H9 (cell line): ENCODE results near the gene SDK2. TPM values are rescaled to one million over a fixed set of nuclear protein-coding genes. Genes with fewer than 3 reads are reported as not detected.
A peak's percentile ranks its signal among the peaks of the same experiment; 100 is the strongest.

Experiments used
- DNase-seq: peaks from one replicate; pipeline ENCODE4 v3.0.0-alpha.2; 2017
- H2AFZ ChIP-seq: one replicate; pipeline ENCODE4 v1.6.1; 2013; ENCODE audit warnings: mild to moderate bottlenecking, low read length, control low read depth, moderate library complexity
- H2AK5ac ChIP-seq: 2 replicates; pipeline ENCODE4 v1.6.1; 2013; ENCODE audit warnings: low read length, control low read depth, mixed read lengths; ENCODE audit not compliant: insufficient read length
- H2BK120ac ChIP-seq: one replicate; pipeline ENCODE4 v1.6.1; 2013; ENCODE audit warnings: low read depth, mild to moderate bottlenecking, low read length, control low read depth, inconsistent platforms; ENCODE audit not compliant: poor library complexity, severe bottlenecking
- H2BK12ac ChIP-seq: 2 replicates; pipeline ENCODE4 v1.6.1; 2013; ENCODE audit warnings: low read length, control low read depth, mixed read lengths, low read depth; ENCODE audit not compliant: insufficient read length
- H2BK15ac ChIP-seq: 2 replicates; pipeline ENCODE4 v1.6.1; 2013; ENCODE audit warnings: low read depth, low read length, control low read depth
- H2BK20ac ChIP-seq: one replicate; pipeline ENCODE4 v1.6.1; 2013; ENCODE audit warnings: low read depth, mild to moderate bottlenecking, low read length, control low read depth, inconsistent platforms; ENCODE audit not compliant: poor library complexity, severe bottlenecking
- H2BK5ac ChIP-seq: 2 replicates; pipeline ENCODE4 v1.6.1; 2013; ENCODE audit warnings: low read length, control low read depth, mixed read lengths; ENCODE audit not compliant: insufficient read length
- H3K14ac ChIP-seq: 2 replicates; pipeline ENCODE4 v1.6.1; 2013; ENCODE audit warnings: low read length, control low read depth; ENCODE audit not compliant: insufficient read depth
- H3K18ac ChIP-seq: 2 replicates; pipeline ENCODE4 v1.6.1; 2013; ENCODE audit warnings: low read depth, mild to moderate bottlenecking, mixed read lengths, low read length, control low read depth; ENCODE audit not compliant: insufficient read length
- H3K23ac ChIP-seq: 2 replicates; pipeline ENCODE4 v1.6.1; 2013; ENCODE audit warnings: low read length, control low read depth, mixed read lengths, low read depth; ENCODE audit not compliant: insufficient read length
- H3K23me2 ChIP-seq: 2 replicates; pipeline ENCODE4 v1.6.1; 2013; ENCODE audit warnings: low read depth, mild to moderate bottlenecking, mixed read lengths, low read length, control low read depth; ENCODE audit not compliant: insufficient read length, poor library complexity, severe bottlenecking
- H3K27ac ChIP-seq: 2 replicates; pipeline ENCODE4 v1.5.1; 2013; ENCODE audit warnings: low read length, control low read depth, mixed read lengths, low read depth; ENCODE audit not compliant: insufficient read length
- H3K27me3 ChIP-seq: 2 replicates; pipeline ENCODE4 v1.6.1; 2013; ENCODE audit warnings: low read length, control low read depth, inconsistent platforms; ENCODE audit not compliant: insufficient read depth
- H3K4ac ChIP-seq: 2 replicates; pipeline ENCODE4 v1.6.1; 2013; ENCODE audit warnings: low read depth, mild to moderate bottlenecking, control low read depth, inconsistent platforms, low read length, moderate library complexity
- H3K4me1 ChIP-seq: 2 replicates; pipeline ENCODE4 v1.6.1; 2013; ENCODE audit warnings: low read length, control low read depth, inconsistent platforms; ENCODE audit not compliant: insufficient read depth
- H3K4me2 ChIP-seq: 2 replicates; pipeline ENCODE4 v1.6.1; 2013; ENCODE audit warnings: low read length, control low read depth, mixed read lengths; ENCODE audit not compliant: insufficient read length, insufficient read depth
- H3K56ac ChIP-seq: 2 replicates; pipeline ENCODE4 v1.6.1; 2013; ENCODE audit warnings: low read depth, mild to moderate bottlenecking, mixed read lengths, low read length, control low read depth; ENCODE audit not compliant: insufficient read length
- H3K79me1 ChIP-seq: 2 replicates; pipeline ENCODE4 v1.6.1; 2013; ENCODE audit warnings: low read depth, mild to moderate bottlenecking, moderate library complexity, low read length, control low read depth, inconsistent platforms; ENCODE audit not compliant: insufficient read depth, poor library complexity, severe bottlenecking
- H3K79me2 ChIP-seq: 2 replicates; pipeline ENCODE4 v1.6.1; 2013; ENCODE audit warnings: low read length, control low read depth, inconsistent platforms; ENCODE audit not compliant: insufficient read depth
- H3K9ac ChIP-seq: 2 replicates; pipeline ENCODE4 v1.6.1; 2013; ENCODE audit warnings: low read length, control low read depth, mixed read lengths; ENCODE audit not compliant: insufficient read length; ENCODE audit errors: extremely low read depth
- H3K9me3 ChIP-seq: one replicate; pipeline ENCODE4 v1.6.1; 2013; ENCODE audit warnings: low read depth, low read length, inconsistent platforms; ENCODE audit not compliant: control insufficient read depth
- H3T11ph ChIP-seq: one replicate; pipeline ENCODE4 v1.6.1; 2013; ENCODE audit warnings: mild to moderate bottlenecking, low read length, control low read depth, inconsistent platforms
- H4K20me1 ChIP-seq: one replicate; pipeline ENCODE4 v1.6.1; 2013; ENCODE audit not compliant: control insufficient read depth, insufficient read length, insufficient read depth
- H4K5ac ChIP-seq: 2 replicates; pipeline ENCODE4 v1.6.1; 2013; ENCODE audit warnings: low read depth, mild to moderate bottlenecking, mixed read lengths, low read length, control low read depth; ENCODE audit not compliant: insufficient read length
- H4K8ac ChIP-seq: replicated peaks from 2 replicates; pipeline ENCODE4 v1.6.1; 2013; ENCODE audit warnings: low read length, control low read depth, mixed read lengths, low read depth; ENCODE audit not compliant: insufficient read length
- H4K91ac ChIP-seq: 2 replicates; pipeline ENCODE4 v1.6.1; 2013; ENCODE audit warnings: low read depth, mild to moderate bottlenecking, moderate library complexity, mixed read lengths, low read length, control low read depth; ENCODE audit not compliant: insufficient read length
- H3K27ac Mint-ChIP-seq, 3 experiments: 2 replicates in 2 of 3; 3 replicates in 1 of 3; pipeline ENCODE4 v1.8.0; 2020 to 2021; ENCODE audit warnings: mixed read lengths in 3 of 3, mild to moderate bottlenecking in 1 of 3, moderate library complexity in 1 of 3
- H3K27me3 Mint-ChIP-seq: 2 replicates; pipeline ENCODE4 v1.8.0; 2021; ENCODE audit warnings: low read depth, mild to moderate bottlenecking, moderate library complexity, mixed read lengths
- H3K36me3 Mint-ChIP-seq, 3 experiments: 2 replicates in 2 of 3; 3 replicates in 1 of 3; pipeline ENCODE4 v1.8.0; 2020 to 2021; ENCODE audit warnings: low read depth in 3 of 3, mixed read lengths in 3 of 3; ENCODE audit not compliant: insufficient read depth in 1 of 3
- H3K4me1 Mint-ChIP-seq, 2 experiments: 2 replicates each; pipeline ENCODE4 v1.8.0; 2020; ENCODE audit warnings: mixed read lengths in 2 of 2
- H3K4me3 Mint-ChIP-seq, 2 experiments: 2 replicates in 1 of 2; 3 replicates in 1 of 2; pipeline ENCODE4 v1.8.0; 2020 to 2021; ENCODE audit warnings: mild to moderate bottlenecking in 2 of 2, mixed read lengths in 2 of 2, moderate library complexity in 1 of 2
- H3K9me3 Mint-ChIP-seq, 2 experiments: 2 replicates in 1 of 2; 3 replicates in 1 of 2; pipeline ENCODE4 v1.8.0; 2020; ENCODE audit warnings: mild to moderate bottlenecking in 2 of 2, mixed read lengths in 2 of 2, moderate library complexity in 1 of 2
- WGBS: extraction: QIAGEN DNeasy Blood & Tissue Kit; methylation state at CpG from one replicate; pipeline ENCODE4 v1.1.7; 2013; ENCODE audit warnings: missing lambda C conversion rate, low lambda C conversion rate, mixed read lengths; ENCODE audit not compliant: insufficient read length; ENCODE audit errors: extremely low coverage; 5-methylcytosine and 5-hydroxymethylcytosine counted together
- total RNA-seq: library from RNA; stranded (reverse); gene quantifications from 2 replicates; pipeline ENCODE4 v1.2.1, GENCODE V29; 2021
- TF ChIP-seq, protein P1 (sequence below): fragments of 200-600 bp; sonication (generic); conservative IDR thresholded peaks from 3 replicates; pipeline ENCODE4 v1.8.0; 2021; ENCODE audit warnings: antibody characterized with exemption, mild to moderate bottlenecking

The SDK2 gene
- total RNA-seq, 1 experiment from 2014 or later, result 9.1 TPM

DNA sequence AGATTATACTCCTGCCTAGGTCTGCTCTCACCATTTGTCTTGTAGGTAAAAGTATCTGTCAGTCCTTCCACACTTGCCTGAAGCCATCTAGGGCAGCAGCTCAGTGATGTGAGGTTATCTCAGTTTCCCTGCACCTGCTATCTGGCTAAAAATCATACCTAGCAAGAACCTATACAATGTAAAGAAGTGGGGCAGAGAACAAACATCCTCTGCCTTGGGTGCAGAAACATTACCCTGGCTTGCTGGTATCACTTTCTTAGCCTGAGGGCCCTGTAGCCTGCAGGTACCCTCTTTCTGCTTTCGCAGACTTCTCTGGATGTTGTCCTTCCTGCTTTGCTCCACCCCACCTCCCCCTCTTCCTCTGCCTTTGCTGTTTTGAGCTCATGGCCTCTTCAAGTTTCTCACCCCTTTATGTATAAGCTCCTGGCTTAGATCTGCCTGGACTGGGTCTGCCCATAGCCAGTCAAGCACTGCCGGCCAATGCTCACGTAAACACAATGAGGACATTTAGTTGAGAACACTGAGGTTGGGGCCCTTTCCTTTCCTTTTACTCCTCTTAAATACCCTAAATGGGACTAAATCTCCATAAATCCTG is 8.7 kb upstream of the SDK2 start:
- no peak overlapping the region for H2BK120ac ChIP-seq
- no peak overlapping the region for H3K18ac ChIP-seq
- H3K23me2 ChIP-seq, result no peaks in the 10 kb centered on the region
- Mint-ChIP-seq H3K36me3 (peaks cover 2 to 10% (median 8%) of the 10 kb centered on the region in 3 experiments; a peak in 6 of 7 replicates), H3K4me3 (no peak overlapping the region), H3K27ac (peak overlapping the region in 1 of 3 experiments; percentile 44; a peak in 1 of 7 replicates), H3K27me3 (peaks cover 38% of the 10 kb centered on the region), H3K9me3 (peaks cover 13 to 16% of the 10 kb centered on the region in 2 experiments), H3K4me1 (peaks cover 10 to 25% of the 10 kb centered on the region in 2 experiments)
- no peak overlapping the region for H4K8ac ChIP-seq
- H3K27me3 ChIP-seq, result no peaks in the 10 kb centered on the region
- H3K79me2 ChIP-seq, result no peaks in the 10 kb centered on the region
- H3K9me3 ChIP-seq, result no peaks in the 10 kb centered on the region
- H2BK12ac ChIP-seq, result no peak overlapping the region
- H2BK20ac ChIP-seq, result no peak overlapping the region
- TF ChIP-seq, protein P1, sequence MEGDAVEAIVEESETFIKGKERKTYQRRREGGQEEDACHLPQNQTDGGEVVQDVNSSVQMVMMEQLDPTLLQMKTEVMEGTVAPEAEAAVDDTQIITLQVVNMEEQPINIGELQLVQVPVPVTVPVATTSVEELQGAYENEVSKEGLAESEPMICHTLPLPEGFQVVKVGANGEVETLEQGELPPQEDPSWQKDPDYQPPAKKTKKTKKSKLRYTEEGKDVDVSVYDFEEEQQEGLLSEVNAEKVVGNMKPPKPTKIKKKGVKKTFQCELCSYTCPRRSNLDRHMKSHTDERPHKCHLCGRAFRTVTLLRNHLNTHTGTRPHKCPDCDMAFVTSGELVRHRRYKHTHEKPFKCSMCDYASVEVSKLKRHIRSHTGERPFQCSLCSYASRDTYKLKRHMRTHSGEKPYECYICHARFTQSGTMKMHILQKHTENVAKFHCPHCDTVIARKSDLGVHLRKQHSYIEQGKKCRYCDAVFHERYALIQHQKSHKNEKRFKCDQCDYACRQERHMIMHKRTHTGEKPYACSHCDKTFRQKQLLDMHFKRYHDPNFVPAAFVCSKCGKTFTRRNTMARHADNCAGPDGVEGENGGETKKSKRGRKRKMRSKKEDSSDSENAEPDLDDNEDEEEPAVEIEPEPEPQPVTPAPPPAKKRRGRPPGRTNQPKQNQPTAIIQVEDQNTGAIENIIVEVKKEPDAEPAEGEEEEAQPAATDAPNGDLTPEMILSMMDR, result no peak
- no peak overlapping the region for H3K4ac ChIP-seq
- H2AFZ ChIP-seq, result no peak overlapping the region
- no peaks in the 10 kb centered on the region for H3K4me1 ChIP-seq
- H3T11ph ChIP-seq, result no peak overlapping the region
- H2AK5ac ChIP-seq, result no peak overlapping the region
- no peak overlapping the region for H3K9ac ChIP-seq
- H3K79me1 ChIP-seq, result no peaks in the 10 kb centered on the region
- H3K23ac ChIP-seq, result no peak overlapping the region
- no peaks in the 10 kb centered on the region for H4K20me1 ChIP-seq
- DNase-seq, result no peak
- H2BK15ac ChIP-seq, result no peak overlapping the region
- H3K27ac ChIP-seq, result no peak overlapping the region
- no peak overlapping the region for H3K4me2 ChIP-seq
- H4K5ac ChIP-seq, result no peak overlapping the region
- no peak overlapping the region for H3K56ac ChIP-seq
- WGBS, result no CpG with 5 or more reads among the region's 3 CpGs
- no peak overlapping the region for H2BK5ac ChIP-seq
- no peak overlapping the region for H4K91ac ChIP-seq
- H3K14ac ChIP-seq, result no peak overlapping the region
